SH-SY5Y (cell line): ENCODE results near the gene OGFRL1.

Experiments used
- GATA2 ChIP-seq: IDR thresholded peaks from 2 replicates; pipeline ENCODE4 v1.6.1; 2011; ENCODE audit warnings: mild to moderate bottlenecking, low read depth, low read length
- GATA3 ChIP-seq: IDR thresholded peaks from 2 replicates; pipeline ENCODE4 v1.6.1; 2011; ENCODE audit warnings: low read depth, mild to moderate bottlenecking, low read length, moderate library complexity

- no peak for TF ChIP-seq GATA3
- TF ChIP-seq GATA2, result no peak
Observed at GRCh38 chr6:71248306-71248765, 40.3 kb upstream of the OGFRL1 start.
